Esophagus squamous epithelium (tissue), 4 donors: ENCODE results near the gene MAP2K7.

Experiments
- POLR2A ChIP-seq, 4 donors: fragments of 450-650 bp; IDR thresholded peaks; one replicate each; pipeline ENCODE4 v1.6.1; 2017; ENCODE audit warnings: antibody characterized with exemption in 4 of 4, mild to moderate bottlenecking in 4 of 4, moderate library complexity in 3 of 4
- TF ChIP-seq, protein P1 (sequence below), 6 experiments: fragments of 450-650 bp in 4 of 6; fragments of 200-600 bp in 2 of 6; sonication (generic) in 2 of 6; IDR thresholded peaks; one replicate each; pipeline ENCODE4 v1.5.1; 2016 to 2019; ENCODE audit warnings: antibody characterized with exemption in 6 of 6, mild to moderate bottlenecking in 4 of 6, moderate library complexity in 4 of 6

- TF ChIP-seq, protein P1, sequence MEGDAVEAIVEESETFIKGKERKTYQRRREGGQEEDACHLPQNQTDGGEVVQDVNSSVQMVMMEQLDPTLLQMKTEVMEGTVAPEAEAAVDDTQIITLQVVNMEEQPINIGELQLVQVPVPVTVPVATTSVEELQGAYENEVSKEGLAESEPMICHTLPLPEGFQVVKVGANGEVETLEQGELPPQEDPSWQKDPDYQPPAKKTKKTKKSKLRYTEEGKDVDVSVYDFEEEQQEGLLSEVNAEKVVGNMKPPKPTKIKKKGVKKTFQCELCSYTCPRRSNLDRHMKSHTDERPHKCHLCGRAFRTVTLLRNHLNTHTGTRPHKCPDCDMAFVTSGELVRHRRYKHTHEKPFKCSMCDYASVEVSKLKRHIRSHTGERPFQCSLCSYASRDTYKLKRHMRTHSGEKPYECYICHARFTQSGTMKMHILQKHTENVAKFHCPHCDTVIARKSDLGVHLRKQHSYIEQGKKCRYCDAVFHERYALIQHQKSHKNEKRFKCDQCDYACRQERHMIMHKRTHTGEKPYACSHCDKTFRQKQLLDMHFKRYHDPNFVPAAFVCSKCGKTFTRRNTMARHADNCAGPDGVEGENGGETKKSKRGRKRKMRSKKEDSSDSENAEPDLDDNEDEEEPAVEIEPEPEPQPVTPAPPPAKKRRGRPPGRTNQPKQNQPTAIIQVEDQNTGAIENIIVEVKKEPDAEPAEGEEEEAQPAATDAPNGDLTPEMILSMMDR (IDR thresholded peaks at IDR 0.05): no peak
- no peak for TF ChIP-seq POLR2A (IDR thresholded peaks at IDR 0.05)
Measured at GRCh38 chr19:7858109-7858770, 45.4 kb upstream of the MAP2K7 start.
